ENCODE results near the gene TENT4A.
"Not testable (repeated sequence)": the region's sequence is repeated elsewhere in the genome, so short reads cannot be mapped to it uniquely, and the experiment has no call there.

Gene TENT4A

GRCh38 chr5:6713274-6714225, at the start of gene TENT4A:
Gene TENT4A (plus strand): TSS chr5:6713432. CDS start chr5:6713984, 552 bp downstream.
- no peak for DNase-seq

- DNase-seq = no peak
Measured at GRCh38 chr5:6666762-6667161, 46.5 kb upstream of the TENT4A start.

- no peak for DNase-seq
Measured at GRCh38 chr5:6667648-6668047, 45.6 kb upstream of the TENT4A start.

GRCh38 chr5:6668717-6669116, 44.5 kb upstream of the TENT4A start:
- DNase-seq = not testable (repeated sequence)

- no peak for DNase-seq
Measured at GRCh38 chr5:6673031-6673430, 40.2 kb upstream of the TENT4A start.

- no peak for DNase-seq
Measured at GRCh38 chr5:6673963-6674362, 39.3 kb upstream of the TENT4A start.

- no peak for DNase-seq
Measured at GRCh38 chr5:6674421-6674820, 38.8 kb upstream of the TENT4A start.

- DNase-seq = no peak
Measured at GRCh38 chr5:6674886-6675285, 38.3 kb upstream of the TENT4A start.

GRCh38 chr5:6675784-6676491, 37.3 kb upstream of the TENT4A start:
- DNase-seq = no peak

GRCh38 chr5:6676702-6677101, 36.5 kb upstream of the TENT4A start:
- DNase-seq = no peak

GRCh38 chr5:6678385-6678784, 34.8 kb upstream of the TENT4A start:
- no peak for DNase-seq

GRCh38 chr5:6680922-6681321, 32.3 kb upstream of the TENT4A start:
- no peak for DNase-seq

- DNase-seq = no peak
Measured at GRCh38 chr5:6681682-6682081, 31.6 kb upstream of the TENT4A start.

GRCh38 chr5:6682239-6682638, 31.0 kb upstream of the TENT4A start:
- no peak for DNase-seq

- DNase-seq = no peak
Measured at GRCh38 chr5:6683241-6683640, 30.0 kb upstream of the TENT4A start.

GRCh38 chr5:6684075-6684474, 29.2 kb upstream of the TENT4A start:
- no peak for DNase-seq

- no peak for DNase-seq
Measured at GRCh38 chr5:6686501-6686900, 26.7 kb upstream of the TENT4A start.

GRCh38 chr5:6686915-6687409, 26.3 kb upstream of the TENT4A start:
- DNase-seq = no peak

- DNase-seq = no peak
Measured at GRCh38 chr5:6687505-6687904, 25.7 kb upstream of the TENT4A start.

GRCh38 chr5:6692906-6693305, 20.3 kb upstream of the TENT4A start:
- no peak for DNase-seq

GRCh38 chr5:6698696-6699095, 14.5 kb upstream of the TENT4A start:
- no peak for DNase-seq

GRCh38 chr5:6699357-6699756, 13.9 kb upstream of the TENT4A start:
- no peak for DNase-seq

- no peak for DNase-seq
Measured at GRCh38 chr5:6700074-6700684, 13.1 kb upstream of the TENT4A start.

Data from midbrain (tissue), 1 donor.